HepG2 (cell line): ENCODE results near the gene TRPV6. TPM values are rescaled to one million over a fixed set of nuclear protein-coding genes. Genes with fewer than 3 reads are reported as not detected.

Experiments used
- ARID2 ChIP-seq: sonication (generic); formaldehyde crosslinking; IDR thresholded peaks from 2 replicates; pipeline ENCODE4 v1.8.1; 2022; ENCODE audit warnings: mild to moderate bottlenecking, missing genetic modification reagents, borderline replicate concordance
- ARNTL ChIP-seq: sonication (generic); formaldehyde crosslinking; IDR thresholded peaks from 2 replicates; pipeline ENCODE4 v1.4.0; 2020; ENCODE audit warnings: mild to moderate bottlenecking, missing genetic modification reagents
- HNRNPUL1 ChIP-seq: fragments of 200-400 bp; formaldehyde crosslinking; IDR thresholded peaks from 2 replicates; pipeline ENCODE4 v1.6.1; 2017; ENCODE audit warnings: low read depth, mild to moderate bottlenecking, low read length, moderate library complexity
- NONO ChIP-seq, 2 experiments: fragments of 450-650 bp in 1 of 2; sonication (generic) in 1 of 2; formaldehyde crosslinking in 1 of 2; IDR thresholded peaks in 1 of 2; conservative IDR thresholded peaks in 1 of 2; 2 replicates each; pipeline versions ENCODE4 v1.6.1 to v1.8.0; 2017 to 2022; ENCODE audit warnings: mild to moderate bottlenecking in 1 of 2, missing genetic modification reagents in 1 of 2, moderate library complexity in 1 of 2
- RELA ChIP-seq: sonication (generic); formaldehyde crosslinking; IDR thresholded peaks from 2 replicates; pipeline ENCODE4 v1.4.0; 2020; ENCODE audit warnings: missing genetic modification reagents
- REXO4 ChIP-seq: sonication (generic); formaldehyde crosslinking; IDR thresholded peaks from 2 replicates; pipeline ENCODE4 v1.8.0; 2022; ENCODE audit warnings: missing genetic modification reagents, mild to moderate bottlenecking, borderline replicate concordance
- ZMYM3 ChIP-seq: sonication (generic); formaldehyde crosslinking; IDR thresholded peaks from 2 replicates; pipeline ENCODE4 v1.5.1; 2020; ENCODE audit warnings: mild to moderate bottlenecking, missing genetic modification reagents
- polyA plus RNA-seq, 8 experiments: library from polyadenylated mRNA; depleted of rRNA in 3 of 8; stranded (reverse) in 7 of 8; unstranded in 1 of 8; fragments of >200 nt; fragmentation: Illumina TruSeq in 4 of 8; extraction: Trizol in 4 of 8; gene quantifications; 2 replicates each; pipeline versions ENCODE4 v1.2.1 to v1.2.3, GENCODE V29; 2011 to 2016; ENCODE audit warnings: low read depth in 4 of 8, missing spikeins in 1 of 8, mixed read lengths in 1 of 8; ENCODE audit not compliant: insufficient read depth in 1 of 8
- total RNA-seq, 5 experiments: library from RNA; depleted of rRNA; stranded (reverse); fragments of >200 nt; fragmentation: Illumina TruSeq; extraction: Trizol; gene quantifications; 2 replicates each; pipeline ENCODE4 v1.2.3, GENCODE V29; 2016; ENCODE audit warnings: low read depth in 1 of 5
- TF ChIP-seq, protein P1 (sequence below): fragments of 450-650 bp; IDR thresholded peaks from 2 replicates; pipeline ENCODE4 v1.6.1; 2016
- TF ChIP-seq, protein P2 (sequence below): sonication (generic); formaldehyde crosslinking; IDR thresholded peaks from 2 replicates; pipeline ENCODE4 v1.5.0; 2020; ENCODE audit warnings: missing genetic modification reagents, mild to moderate bottlenecking, borderline replicate concordance
- TF ChIP-seq, protein P3 (sequence below): sonication (generic); formaldehyde crosslinking; IDR thresholded peaks from 2 replicates; pipeline ENCODE4 v1.5.1; 2020; ENCODE audit warnings: mild to moderate bottlenecking, missing genetic modification reagents
- TF ChIP-seq, protein P4 (sequence below): sonication (generic); formaldehyde crosslinking; IDR thresholded peaks from 2 replicates; pipeline ENCODE4 v1.5.1; 2020; ENCODE audit warnings: missing genetic modification reagents, mild to moderate bottlenecking, borderline replicate concordance

TRPV6 gene
- total and polyA plus RNA-seq, 2 of the 13 experiments (the other 11 are each of a cell fraction or from before 2014, with no cell fraction given) = not detected

GRCh38 chr7:142890874-142891485 lies 5.4 kb upstream of the TRPV6 start (continued):
- TF ChIP-seq NONO (IDR thresholded peaks at IDR 0.05) = 0 out of 2 replicates have a peak, but pooled peaks have one; percentile 65
- TF ChIP-seq NONO (CRISPR knock-in tag; conservative IDR thresholded peaks at IDR 0.05) = no peak
- TF ChIP-seq, protein P1, sequence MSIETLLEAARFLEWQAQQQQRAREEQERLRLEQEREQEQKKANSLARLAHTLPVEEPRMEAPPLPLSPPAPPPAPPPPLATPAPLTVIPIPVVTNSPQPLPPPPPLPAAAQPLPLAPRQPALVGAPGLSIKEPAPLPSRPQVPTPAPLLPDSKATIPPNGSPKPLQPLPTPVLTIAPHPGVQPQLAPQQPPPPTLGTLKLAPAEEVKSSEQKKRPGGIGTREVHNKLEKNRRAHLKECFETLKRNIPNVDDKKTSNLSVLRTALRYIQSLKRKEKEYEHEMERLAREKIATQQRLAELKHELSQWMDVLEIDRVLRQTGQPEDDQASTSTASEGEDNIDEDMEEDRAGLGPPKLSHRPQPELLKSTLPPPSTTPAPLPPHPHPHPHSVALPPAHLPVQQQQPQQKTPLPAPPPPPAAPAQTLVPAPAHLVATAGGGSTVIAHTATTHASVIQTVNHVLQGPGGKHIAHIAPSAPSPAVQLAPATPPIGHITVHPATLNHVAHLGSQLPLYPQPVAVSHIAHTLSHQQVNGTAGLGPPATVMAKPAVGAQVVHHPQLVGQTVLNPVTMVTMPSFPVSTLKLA = peak; percentile 75
- TF ChIP-seq, protein P2, sequence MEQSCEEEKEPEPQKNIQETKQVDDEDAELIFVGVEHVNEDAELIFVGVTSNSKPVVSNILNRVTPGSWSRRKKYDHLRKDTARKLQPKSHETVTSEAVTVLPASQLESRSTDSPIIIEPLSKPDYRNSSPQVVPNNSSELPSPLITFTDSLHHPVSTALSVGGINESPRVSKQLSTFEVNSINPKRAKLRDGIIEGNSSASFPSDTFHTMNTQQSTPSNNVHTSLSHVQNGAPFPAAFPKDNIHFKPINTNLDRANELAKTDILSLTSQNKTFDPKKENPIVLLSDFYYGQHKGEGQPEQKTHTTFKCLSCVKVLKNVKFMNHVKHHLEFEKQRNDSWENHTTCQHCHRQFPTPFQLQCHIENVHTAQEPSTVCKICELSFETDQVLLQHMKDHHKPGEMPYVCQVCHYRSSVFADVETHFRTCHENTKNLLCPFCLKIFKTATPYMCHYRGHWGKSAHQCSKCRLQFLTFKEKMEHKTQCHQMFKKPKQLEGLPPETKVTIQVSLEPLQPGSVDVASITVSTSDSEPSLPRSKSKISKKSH (CRISPR knock-in tag) = no peak
- no peak for TF ChIP-seq ARID2
- TF ChIP-seq, protein P3, sequence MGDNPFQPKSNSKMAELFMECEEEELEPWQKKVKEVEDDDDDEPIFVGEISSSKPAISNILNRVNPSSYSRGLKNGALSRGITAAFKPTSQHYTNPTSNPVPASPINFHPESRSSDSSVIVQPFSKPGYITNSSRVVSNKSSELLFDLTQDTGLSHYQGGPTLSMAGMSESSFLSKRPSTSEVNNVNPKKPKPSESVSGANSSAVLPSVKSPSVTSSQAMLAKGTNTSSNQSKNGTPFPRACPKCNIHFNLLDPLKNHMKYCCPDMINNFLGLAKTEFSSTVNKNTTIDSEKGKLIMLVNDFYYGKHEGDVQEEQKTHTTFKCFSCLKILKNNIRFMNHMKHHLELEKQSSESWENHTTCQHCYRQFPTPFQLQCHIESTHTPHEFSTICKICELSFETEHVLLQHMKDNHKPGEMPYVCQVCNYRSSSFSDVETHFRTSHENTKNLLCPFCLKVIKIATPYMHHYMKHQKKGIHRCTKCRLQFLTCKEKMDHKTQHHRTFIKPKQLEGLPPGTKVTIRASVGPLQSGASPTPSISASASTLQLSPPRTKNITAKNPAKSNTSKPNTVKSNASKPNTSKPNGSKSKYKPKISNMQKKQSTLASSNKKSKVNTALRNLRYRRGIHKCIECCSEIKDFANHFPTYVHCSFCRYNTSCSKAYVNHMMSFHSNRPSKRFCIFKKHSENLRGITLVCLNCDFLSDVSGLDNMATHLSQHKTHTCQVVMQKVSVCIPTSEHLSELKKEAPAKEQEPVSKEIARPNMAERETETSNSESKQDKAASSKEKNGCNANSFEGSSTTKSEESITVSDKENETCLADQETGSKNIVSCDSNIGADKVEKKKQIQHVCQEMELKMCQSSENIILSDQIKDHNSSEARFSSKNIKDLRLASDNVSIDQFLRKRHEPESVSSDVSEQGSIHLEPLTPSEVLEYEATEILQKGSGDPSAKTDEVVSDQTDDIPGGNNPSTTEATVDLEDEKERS (CRISPR knock-in tag) = no peak
- TF ChIP-seq RELA (CRISPR knock-in tag) = no peak
- no peak for TF ChIP-seq HNRNPUL1
- TF ChIP-seq REXO4 = no peak
- TF ChIP-seq ARNTL (CRISPR knock-in tag) = no peak
- TF ChIP-seq, protein P4, sequence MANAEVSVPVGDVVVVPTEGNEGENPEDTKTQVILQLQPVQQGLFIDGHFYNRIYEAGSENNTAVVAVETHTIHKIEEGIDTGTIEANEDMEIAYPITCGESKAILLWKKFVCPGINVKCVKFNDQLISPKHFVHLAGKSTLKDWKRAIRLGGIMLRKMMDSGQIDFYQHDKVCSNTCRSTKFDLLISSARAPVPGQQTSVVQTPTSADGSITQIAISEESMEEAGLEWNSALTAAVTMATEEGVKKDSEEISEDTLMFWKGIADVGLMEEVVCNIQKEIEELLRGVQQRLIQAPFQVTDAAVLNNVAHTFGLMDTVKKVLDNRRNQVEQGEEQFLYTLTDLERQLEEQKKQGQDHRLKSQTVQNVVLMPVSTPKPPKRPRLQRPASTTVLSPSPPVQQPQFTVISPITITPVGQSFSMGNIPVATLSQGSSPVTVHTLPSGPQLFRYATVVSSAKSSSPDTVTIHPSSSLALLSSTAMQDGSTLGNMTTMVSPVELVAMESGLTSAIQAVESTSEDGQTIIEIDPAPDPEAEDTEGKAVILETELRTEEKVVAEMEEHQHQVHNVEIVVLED (CRISPR knock-in tag) = no peak
- TF ChIP-seq ZMYM3 (CRISPR knock-in tag) = no peak
